Measurements from ENCODE around the gene GNE. TPM values are rescaled to one million over a fixed set of nuclear protein-coding genes. Genes with fewer than 3 reads are reported as not detected.
"Not testable (repeated sequence)": the region's sequence is repeated elsewhere in the genome, so short reads cannot be mapped to it uniquely, and the experiment has no call there.

Gene GNE
- total RNA-seq, 1 donor from 2014 or later, result 13.2 TPM

DNA sequence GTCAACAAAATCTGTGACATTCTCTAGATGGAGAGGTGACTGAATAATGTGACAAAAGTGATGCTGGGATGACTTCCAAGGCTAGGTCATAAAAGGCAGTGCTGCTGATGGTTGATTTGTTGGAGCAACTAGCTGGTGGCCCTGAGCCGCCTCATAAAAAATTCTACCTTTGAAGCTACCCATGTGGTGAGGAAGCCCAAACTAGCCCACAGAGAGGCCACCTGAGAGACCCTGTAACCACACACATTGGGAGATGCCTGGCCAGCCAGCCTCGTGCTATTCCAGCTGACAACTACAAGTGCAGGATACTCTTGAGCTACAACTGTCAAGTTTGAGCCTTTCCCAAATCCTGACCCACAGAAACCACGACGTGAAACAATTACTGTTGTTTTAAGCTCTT, 44.9 kb downstream of the GNE start:
- no peak for DNase-seq (ENCODE audit: extremely low read depth, low read depth, low spot score)

DNA sequence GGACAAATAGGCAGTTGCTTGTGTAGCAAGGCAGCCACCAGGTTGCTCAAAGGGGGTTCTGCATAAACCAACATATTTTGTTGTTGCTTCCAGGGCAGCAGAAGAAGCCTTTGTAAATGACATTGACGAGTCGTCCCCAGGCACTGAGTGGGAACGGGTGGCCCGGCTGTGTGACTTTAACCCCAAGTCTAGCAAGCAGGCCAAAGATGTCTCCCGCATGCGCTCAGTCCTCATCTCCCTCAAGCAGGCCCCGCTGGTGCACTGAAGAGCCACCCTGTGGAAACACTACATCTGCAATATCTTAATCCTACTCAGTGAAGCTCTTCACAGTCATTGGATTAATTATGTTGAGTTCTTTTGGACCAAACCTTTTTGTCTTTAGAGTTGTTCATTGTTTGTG, 46.7 kb downstream of the GNE start:
- DNase-seq (ENCODE audit: extremely low read depth, low read depth, low spot score), result no peak

DNA sequence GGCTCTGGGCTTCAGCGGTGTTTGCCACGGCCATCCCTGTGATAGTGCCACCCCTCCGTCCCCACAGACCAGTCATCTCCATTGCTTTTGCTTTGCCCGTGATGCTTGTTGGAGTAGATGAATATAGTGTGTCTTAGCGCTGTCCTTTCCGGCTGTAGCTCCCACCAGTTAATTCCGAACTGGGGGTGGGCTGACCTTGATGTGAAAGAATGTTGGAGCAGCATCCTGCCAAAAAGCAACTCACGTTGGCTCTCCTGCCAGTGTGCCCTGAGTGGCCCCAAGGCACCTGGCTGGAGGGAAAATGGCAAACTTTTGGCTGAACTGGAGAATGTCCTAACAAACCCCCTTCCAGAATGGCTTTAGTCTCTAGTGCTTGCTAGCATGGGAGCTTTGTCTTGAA, 47.5 kb downstream of the GNE start:
- no peak for DNase-seq (ENCODE audit: extremely low read depth, low read depth, low spot score)

DNA sequence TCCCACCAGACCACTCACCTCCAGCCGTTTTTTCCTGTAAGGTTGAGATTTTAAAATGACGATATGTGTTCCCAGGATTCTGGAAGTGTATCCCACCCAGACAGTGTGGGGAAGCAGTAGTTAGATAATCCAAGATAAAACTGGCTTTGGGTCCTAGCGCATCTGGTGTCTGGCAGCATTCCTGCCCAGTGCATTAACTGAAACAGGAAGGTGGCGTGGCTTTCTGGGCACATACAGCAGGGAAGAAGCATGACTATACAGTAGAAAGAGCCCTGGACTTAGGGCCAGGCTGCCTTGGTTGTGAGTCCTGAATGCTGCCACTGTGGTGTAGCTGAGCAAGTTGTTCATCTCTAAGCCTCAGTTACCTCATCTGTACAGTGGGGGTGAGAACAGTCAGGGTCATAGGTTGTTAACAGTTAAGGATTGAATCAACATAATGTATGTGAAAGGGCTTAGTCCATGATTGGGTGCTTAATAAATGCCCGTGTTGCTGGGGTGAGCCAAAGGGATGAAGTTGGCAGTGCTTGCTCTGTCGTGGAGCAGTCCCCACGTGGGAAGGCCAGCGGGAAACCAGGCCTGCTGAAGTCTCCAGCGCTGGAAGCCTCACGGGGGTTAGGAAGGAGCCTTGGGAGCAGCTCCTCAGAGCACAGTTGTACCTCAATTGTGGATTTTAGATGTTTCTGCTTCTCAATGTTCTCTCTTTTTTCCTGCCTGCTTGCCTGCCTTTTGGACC, 49.6 kb downstream of the GNE start:
- no peak for DNase-seq (ENCODE audit: extremely low read depth, low read depth, low spot score)

DNA sequence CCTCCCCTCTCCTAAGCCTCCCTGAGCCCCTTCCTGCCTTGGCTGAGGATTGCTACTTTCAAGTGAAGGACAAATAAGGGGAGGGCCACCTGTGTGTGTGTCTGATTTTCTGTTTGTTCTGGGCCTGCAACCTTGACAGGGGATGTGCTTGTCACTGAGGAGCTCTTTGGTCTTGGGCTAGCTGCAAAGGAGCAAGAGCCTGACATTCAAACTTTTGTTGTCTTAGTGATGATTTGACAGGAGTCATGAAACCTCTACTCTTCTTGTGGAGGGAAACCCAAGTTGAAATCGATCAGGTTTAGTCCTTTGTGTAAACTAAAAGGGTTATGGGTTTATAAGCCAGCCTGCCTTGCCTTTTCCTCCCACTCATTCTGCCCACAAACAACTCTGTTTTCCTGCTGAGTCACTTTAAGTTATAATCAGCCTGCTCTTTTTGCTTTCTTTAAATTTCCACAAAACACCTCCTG, 50.7 kb downstream of the GNE start:
- DNase-seq (ENCODE audit: extremely low read depth, low read depth, low spot score), result no peak

DNA sequence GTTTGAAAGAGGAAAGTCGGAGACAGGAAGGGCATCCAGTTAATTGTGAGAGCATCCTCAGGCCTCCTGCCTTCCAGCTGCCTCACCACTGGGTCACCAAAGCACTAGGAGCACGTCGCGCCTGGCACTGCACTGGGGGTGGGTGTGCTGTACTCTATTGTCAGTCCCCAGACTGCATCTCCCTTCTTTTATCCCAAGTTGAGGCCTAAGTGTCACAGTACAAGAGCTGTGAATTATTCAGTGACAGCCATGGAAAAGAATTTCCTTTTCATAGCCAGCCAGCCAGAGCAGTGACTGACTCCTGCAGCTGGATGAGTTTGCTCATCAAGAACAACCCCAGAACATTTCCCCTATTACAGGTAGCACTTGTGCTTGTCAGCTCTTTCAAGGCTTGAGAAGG, 51.2 kb downstream of the GNE start:
- no peak for DNase-seq (ENCODE audit: extremely low read depth, low read depth, low spot score)

DNA sequence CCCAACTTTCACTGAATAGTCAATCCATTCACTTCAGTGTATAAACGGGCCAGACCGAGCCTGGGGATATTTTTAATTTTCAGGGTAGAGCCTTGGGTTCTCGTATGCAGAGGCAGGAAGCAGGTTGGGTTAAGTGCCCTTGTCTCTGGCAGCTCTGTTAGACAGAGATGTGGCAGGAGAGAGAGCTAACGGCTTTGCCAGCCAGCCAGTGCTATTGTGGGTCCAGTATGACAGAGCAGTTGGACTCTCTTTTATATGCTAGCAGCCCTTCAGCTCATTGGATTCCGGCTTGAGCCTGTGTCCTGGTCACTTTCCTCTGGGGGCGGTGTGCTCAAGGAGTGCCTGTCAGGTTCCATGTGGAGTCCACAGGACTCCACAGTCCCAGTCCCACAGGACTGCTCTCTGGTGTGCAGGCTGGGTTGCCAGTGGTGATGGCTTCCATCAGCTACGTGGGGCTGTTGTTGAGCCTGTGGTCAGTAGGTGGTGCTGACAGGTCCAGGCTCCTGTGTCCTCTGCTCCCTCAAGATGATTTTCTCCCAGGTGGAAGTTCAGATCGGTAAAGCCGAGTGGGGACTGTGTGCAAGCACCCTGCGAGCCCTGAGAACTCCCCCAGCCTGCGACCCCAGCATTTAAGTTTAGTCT, 53.2 kb downstream of the GNE start:
- DNase-seq (ENCODE audit: extremely low read depth, low read depth, low spot score), result no peak

DNA sequence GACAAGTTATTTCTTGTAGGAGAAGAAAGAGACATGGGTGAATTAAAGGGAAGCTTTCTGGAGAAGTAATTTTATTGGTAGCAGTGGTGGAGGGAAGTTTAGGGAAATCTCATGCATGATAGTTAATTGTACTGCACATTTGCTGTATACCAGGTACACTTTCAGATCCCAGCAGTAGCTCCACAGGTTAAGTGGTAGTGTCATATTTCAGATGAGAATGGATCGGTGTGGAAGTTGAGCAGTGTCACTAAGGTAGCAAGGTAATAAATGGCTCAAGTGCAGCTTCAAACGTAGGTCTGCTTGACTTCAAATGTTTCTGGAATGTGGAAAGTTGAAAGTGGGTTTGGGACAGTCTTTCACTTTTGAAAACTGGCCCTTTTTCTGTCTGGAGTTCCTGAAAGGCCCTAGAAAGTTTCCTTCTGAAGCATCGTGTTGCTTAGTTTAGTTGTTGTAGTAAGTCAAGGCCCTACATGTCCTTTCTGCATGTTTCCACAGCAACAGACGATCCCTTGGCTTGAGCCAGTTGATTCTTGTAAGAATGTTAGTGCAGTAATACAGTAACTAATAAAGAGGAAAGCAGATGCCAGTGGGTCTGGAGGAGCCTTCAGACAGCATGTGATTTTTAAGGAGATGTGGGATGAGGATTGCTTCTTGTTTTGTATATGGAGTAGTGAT, 63.8 kb downstream of the GNE start:
- DNase-seq (ENCODE audit: extremely low read depth, low read depth, low spot score), result no peak

DNA sequence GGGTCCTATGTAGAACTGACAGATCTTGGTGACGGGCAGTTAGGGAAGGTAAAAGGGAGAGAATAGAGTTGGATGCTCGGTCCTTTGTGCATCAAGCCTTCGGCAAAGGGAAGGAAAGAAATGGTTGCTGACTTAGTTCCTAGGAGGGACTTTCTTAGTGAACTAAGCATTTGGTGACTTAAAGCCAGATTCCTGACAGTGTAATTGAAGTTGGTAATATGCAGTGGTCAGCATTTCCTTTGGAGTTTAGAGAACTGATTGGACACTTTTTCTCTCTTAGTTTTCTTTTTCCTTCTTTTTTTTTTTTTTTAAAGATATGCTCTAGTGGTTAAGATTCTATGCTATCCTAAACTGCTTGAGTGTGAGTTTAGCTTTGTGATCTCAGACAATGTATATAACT, 65.2 kb downstream of the GNE start:
- no peak for DNase-seq (ENCODE audit: extremely low read depth, low read depth, low spot score)

DNA sequence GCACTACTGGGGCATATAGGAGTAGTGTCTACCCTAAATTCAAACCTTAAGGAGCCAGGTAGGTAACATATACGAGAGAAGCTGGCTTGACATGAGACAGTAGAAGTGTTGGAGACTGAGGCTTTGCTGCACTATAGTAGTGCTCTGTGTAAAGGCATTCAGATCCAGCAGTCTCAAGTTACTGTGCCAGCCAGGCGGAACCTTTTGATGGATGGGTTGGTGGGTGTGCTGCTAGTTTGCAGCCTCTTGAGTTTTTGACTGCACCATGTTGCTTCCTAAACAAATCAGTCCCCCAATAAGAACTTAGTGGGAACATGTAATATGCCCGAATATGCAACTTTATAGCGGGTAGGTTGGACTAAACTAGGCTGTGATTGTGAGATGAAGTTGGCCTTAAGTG, 66.1 kb downstream of the GNE start:
- no peak for DNase-seq (ENCODE audit: extremely low read depth, low read depth, low spot score)

DNA sequence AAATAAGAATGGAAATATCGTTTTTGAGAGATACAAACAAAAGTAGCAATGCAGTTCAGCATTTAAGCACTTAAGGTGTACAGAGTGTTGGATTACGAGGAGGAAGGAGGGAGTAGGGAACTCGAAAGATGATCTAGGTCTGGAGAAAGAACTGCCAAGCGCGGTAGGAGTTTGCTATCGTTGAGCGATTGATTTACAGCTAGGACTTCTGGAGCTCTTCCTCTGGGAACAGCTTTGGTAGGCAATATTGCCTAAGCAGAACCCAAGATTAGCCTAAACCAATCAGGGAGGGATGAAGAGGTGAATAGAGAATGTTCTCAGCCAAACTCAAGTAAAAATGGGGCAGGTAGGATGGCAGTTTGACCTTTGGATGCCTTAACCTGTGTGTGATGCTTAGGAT, 66.6 kb downstream of the GNE start:
- no peak for DNase-seq (ENCODE audit: extremely low read depth, low read depth, low spot score)

DNA sequence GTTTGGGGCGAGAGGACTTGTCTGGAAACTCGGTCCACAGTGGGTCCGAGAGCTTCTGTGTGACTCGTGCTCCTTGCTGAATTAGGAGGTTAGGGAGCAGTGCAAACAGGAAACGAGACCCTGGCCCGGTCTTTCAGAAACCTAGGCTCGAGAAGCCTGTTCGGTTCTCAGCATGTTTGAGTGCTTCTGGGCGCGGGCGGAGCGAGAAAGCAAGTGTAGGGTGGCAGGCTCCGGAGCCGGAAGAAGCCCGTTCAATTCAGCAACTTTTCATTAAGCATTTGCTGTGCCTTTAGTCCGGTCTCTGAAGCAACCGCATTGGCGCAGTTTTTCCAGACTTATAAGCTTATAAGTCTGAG, 67.0 kb downstream of the GNE start:
- no peak for DNase-seq (ENCODE audit: extremely low read depth, low read depth, low spot score)

DNA sequence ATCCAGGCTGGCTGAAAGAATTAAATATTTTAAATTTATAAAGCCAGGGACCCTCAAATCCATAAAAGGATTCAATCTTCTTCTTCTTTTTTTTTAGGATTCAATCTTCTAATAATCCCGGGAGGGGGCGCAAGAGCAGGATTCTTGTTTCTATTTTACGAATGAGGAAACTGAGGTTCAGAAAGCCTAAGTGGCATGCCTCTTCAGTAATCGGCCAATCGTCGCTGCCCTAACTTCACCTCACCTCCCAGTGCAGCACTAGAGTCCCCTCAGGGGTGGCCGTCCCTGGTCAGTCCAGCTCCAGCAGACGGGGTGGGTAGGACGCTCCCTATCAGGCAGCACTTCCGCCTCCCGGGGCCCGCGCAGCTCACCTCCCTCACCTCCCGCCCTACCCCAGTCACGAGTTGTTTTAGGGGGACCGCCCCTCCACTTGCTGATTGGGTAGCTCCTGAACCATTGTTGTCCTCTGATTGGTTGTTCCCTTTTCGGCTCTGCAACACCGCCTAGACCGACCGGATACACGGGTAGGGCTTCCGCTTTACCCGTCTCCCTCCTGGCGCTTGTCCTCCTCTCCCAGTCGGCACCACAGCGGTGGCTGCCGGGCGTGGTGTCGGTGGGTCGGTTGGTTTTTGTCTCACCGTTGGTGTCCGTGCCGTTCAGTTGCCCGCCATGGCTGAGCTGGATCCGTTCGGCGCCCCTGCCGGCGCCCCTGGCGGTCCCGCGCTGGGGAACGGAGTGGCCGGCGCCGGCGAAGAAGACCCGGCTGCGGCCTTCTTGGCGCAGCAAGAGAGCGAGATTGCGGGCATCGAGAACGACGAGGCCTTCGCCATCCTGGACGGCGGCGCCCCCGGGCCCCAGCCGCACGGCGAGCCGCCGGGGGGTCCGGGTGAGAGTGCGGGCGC, 67.6 kb downstream of the GNE start, which contains the start of gene CLTA:
CLTA (plus strand) TSS at position 534 of the 902 bp plus-strand sequence; CDS start at position 670, 136 bp downstream.
- DNase-seq (ENCODE audit: extremely low read depth, low read depth, low spot score), result peak; percentile 96

DNA sequence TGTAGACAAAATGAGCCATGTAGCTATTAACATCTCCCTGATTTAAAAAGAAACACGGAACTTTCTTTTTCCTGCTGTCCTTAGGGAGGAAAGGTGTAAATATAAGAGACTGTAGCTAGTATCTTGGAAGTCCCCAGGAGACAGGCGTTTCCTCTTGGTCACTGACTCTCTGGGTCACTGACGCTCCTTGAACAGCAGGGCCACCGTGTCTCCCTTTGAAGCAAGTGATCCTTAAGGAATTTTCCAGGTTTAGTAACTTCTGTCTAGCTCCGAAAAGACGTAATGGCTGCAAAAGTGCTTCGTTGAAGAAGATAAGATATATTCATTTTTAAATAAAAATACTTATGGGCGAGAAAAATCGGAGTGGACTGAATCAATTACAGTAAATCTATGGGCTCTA, 68.3 kb downstream of the GNE start:
- DNase-seq (ENCODE audit: extremely low read depth, low read depth, low spot score), result no peak

DNA sequence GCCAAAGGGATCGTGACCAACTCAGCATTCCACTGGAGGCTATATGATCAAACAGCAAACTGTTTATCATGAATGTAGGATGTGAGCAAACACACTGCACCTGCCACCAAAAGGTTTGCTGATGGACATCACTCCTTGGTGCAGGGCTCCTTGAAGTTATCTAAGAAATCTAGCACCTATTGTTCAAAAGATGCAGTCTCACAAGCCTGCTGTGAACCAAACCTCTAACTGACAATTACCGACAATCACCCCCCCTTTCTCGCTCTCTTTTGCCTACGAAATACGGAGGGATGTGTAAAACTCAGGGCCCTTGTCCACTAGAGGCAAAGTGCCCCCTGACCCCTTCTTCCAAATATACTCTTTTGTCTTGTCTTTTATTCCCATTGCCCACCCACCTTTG, 70.0 kb downstream of the GNE start:
- DNase-seq (ENCODE audit: extremely low read depth, low read depth, low spot score), result no peak

DNA sequence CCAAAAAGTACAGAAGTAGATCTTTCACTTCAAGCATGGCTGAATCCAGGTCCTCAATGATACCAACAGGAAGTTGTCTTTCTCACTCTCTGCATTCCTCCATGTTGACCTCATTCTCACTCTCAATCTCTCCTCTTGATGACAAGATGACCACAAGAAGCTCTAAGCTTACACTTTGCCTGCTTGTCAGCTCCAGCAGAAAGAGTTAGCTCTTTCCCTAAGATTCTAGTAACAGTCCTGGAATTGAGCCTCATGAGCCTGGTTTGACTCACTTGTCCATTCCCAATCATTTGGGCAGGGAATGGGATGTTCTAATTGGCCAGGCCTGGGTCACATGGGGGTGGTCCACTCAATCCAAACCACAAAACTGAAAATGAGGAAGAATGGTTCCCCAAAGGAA, 70.8 kb downstream of the GNE start:
- DNase-seq (ENCODE audit: extremely low read depth, low read depth, low spot score), result no peak

DNA sequence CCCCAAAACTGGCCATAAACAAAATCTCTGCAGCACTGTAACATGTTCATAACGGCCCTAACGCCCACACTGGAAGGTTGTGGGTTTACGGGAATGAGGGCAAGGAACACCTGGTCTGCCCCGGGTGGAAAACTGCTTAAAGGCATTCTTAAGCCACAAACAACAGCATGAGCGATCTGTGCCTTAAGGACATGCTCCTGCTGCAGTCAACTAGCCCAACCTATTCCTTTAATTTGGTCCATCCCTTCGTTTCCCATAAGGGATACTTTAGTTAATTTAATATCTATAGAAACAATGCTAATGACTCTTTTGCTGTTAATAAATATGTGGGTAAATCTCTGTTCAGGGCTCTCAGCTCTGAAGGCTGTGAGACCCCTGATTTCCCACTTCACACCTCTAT, 78.0 kb downstream of the GNE start:
- DNase-seq (ENCODE audit: extremely low read depth, low read depth, low spot score), result not testable (repeated sequence)

DNA sequence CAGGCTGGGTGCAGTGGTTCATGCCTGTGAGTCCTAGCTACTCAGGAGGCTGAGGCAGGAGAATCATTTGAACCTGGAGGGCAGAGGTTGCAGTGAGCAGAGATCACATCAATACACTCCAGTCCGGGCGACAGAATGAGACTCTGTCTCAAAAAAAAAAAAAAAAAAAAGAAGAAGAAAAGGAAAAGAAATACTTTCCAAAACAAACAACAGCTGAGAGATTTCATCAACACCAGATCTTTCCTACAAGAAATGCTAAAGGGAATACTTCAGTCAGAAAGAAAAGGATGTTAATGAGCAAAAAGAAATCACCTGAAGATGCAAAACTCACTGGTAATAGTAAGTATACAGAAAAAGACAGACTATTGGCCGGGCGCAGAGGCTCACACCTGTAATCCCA, 80.7 kb downstream of the GNE start:
- DNase-seq (ENCODE audit: extremely low read depth, low read depth, low spot score), result no peak

DNA sequence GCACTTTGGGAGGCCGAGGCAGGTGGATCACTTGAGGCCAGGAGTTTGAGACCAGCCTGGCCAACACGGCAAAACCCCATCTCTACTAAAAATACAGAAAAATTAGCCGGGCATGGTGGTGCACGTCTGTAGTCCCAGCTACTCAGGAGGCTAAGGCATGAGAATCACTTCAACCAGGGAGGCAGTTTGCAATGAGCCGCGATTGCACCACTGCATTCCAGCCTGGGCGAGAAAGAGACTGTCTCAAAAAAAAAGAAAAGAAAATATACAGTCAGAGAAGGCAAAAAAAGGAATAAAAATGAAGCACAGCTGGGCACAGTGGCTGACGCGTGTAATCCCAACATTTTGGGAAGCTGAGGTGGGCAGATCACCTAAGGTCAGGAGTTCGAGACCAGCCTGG, 81.8 kb downstream of the GNE start:
- DNase-seq (ENCODE audit: extremely low read depth, low read depth, low spot score), result not testable (repeated sequence)

DNA sequence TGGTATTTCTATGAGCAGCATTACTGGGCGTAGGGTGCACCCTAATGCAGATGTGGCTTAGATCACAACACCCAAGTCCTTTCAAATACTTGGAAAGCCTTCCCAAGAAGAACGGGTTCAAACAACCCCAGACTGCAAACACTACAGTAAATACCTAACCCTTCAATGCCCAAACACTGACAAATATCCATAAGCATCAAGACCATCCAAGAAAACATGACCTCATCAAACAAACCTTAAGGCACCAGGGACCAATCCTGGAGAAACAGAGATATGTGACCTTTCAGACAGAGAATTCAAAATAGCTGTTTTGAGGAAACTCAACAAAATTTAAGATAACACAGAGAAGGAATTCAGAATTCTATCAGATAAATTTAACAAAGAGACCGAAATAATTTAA, 83.0 kb downstream of the GNE start:
- DNase-seq (ENCODE audit: extremely low read depth, low read depth, low spot score), result not testable (repeated sequence)

DNA sequence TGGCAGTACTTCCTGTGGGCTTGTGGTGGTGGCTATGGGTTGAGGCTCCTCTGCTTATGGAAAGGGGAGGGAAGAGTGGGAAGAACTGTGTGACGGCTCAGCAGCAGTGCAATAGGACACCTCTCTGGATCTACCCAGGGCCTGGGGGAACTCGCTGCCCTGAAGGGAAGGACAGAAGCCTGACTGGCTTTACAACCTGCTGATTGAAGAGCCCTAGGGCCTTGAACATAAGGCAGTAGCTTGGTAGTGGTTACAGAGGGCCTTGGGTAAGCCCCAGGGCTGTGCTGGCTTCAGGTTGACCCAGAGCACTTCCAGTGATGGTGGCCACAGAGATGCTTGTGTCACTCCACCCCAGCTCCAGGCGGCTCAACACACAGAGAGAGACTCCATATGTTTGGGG, 83.5 kb downstream of the GNE start:
- DNase-seq (ENCODE audit: extremely low read depth, low read depth, low spot score), result no peak
